ENCODE measurements around the gene NDNF.

GRCh38 chr4:120991885-120992284 lies 80.5 kb downstream of the NDNF start:
- TF ChIP-seq POLR2A (IDR thresholded peaks at IDR 0.05; ENCODE audit: extremely low read depth, insufficient read length) (no peak), CTCF (IDR thresholded peaks at IDR 0.05; ENCODE audit: low read depth, low read length) (no peak)

Measured in NB4 (cell line).